Esophagus squamous epithelium (tissue), 4 donors: Measurements from ENCODE around the gene MICOS13.

Experiments
- CTCF ChIP-seq, 6 experiments: fragments of 450-650 bp in 4 of 6; fragments of 200-600 bp in 2 of 6; sonication (generic) in 2 of 6; IDR thresholded peaks; one replicate each; pipeline ENCODE4 v1.5.1; 2016 to 2019; ENCODE audit warnings: antibody characterized with exemption in 6 of 6, mild to moderate bottlenecking in 4 of 6, moderate library complexity in 4 of 6
- POLR2A ChIP-seq, 4 donors: fragments of 450-650 bp; IDR thresholded peaks; one replicate each; pipeline ENCODE4 v1.6.1; 2017; ENCODE audit warnings: antibody characterized with exemption in 4 of 4, mild to moderate bottlenecking in 4 of 4, moderate library complexity in 3 of 4

DNA sequence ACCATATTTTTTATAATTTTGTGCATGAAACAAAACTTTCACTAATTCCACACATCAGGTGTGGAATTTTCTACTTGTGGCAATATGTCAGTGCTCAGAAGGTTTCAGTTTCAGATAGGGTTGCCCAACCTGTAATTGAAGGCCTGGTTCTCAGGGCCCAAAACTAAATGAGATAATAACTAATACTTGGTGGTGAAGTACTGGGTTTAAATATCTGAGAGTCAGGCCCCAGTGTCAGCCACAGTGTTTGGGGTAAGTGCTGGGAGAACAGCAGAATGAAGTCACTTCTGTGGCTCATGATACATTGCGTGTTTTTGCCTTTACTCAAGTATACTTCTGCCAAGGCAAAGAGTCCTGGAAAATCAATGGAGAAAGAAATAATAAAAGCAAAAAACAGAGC is 51.9 kb downstream of the MICOS13 start:
- TF ChIP-seq CTCF (IDR thresholded peaks at IDR 0.05) (no peak), POLR2A (IDR thresholded peaks at IDR 0.05) (no peak)
